Measurements from ENCODE around the gene DOCK2.

The DOCK2 gene

DNA sequence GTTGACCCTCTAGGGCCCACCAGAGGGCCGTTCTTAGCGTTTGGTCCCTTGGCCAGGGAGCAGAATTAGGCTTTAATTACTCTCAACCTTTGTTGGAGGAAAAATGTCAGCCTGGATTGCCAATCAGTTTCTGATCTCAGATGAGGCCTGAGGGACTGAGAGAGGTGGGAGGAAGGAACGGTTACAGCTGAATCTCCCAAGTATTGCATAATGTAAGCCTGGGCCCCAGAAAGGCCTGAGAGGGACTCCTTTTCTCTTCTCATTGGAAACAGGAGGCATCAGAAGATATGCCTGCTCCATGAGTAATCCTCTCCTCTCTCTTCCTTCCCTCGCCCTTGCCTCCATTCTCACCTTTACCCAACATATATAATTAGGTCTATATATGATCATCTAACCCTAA is 237.5 kb downstream of the DOCK2 start:
- DNase-seq, result no peak

DNA sequence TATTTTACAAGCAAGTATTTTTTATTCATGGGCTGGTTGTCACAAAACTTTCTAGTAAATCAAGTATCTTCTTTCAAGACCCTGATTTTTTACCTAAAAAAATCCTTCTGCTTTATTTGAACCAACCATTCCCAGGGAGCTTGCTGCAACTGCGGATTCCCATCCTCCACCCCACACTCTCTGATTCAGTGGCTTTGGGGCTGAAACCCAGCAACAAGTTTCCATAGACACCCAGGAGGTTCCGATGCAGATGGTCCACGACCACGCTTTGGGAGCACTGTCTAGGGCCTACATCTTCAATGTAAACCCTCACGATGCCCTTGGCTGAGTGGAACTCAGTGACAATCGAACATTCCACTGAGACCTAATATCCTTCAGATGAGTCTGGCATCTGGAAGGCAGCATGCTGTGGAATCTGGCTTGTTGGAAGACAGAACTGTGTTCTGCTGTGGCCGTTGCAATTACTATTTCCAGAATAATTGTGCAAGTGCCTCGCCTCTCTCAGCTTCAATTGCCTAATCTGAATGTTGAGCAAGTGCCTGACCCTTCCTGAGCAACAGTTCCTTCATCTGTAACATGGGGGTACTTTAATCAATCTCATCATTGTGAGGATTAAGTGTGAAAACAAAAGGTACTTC is 238.1 kb downstream of the DOCK2 start:
- no peak for DNase-seq

DNA sequence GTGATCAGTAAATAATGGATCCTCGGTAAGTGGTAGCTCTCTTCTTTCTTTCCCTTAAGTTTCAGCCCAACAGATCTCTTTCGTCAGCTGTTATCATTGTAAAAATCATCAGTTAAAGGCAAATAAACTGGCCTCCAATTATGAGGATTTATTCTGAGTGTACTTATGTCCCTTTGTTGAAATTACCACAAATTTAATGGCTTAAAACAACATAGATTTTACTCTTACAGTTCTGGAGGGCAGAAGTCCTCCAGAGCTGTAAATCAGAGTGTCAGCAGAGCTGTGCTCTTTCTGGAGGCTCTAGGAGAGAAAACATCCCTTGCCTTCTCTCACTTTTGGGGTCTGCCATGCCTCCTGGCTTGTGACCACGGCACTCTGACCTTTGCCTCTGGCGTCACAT is 238.7 kb downstream of the DOCK2 start:
- DNase-seq, result no peak

DNA sequence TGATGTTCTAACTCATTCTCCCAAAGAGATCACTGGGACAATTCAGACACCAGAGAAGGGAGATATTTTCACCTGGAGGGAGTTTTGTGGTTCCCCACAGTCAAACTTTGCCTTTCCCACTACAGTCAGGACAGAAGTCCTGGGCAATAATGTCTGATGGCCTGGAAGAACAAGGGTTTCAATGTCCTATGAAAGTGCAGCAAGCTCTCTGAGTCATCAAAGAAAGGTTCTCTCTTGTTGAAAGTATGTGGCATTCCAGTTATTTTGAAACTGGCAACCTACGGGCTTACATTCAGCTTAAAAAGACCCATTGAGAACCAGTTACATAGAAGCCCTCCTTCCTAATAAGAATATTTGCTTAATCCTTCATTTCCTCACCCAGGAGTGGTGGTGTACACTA is 239.3 kb downstream of the DOCK2 start:
- DNase-seq, result no peak

- no peak for DNase-seq
Observed at GRCh38 chr5:169880012-169880663, 243.1 kb downstream of the DOCK2 start.

DNA sequence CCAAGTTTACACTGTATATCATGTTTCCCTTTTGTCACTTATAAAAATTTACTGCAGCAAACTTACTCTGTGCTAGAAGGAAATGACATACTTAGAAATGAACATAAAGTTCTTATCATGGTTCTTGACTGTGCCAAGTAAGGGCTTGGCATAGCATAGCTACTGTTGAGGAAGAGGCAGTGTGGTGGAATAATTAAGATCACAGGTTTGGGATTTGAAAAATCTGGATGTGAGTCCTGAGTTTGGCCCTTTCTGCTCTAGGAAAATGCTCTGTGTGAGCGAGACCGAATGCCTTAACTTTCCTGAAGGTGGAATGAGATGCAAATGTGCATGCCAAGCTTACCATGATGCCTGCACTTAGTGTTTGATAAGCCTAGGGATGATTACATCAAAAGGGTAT is 243.7 kb downstream of the DOCK2 start:
- no peak for DNase-seq

DNA sequence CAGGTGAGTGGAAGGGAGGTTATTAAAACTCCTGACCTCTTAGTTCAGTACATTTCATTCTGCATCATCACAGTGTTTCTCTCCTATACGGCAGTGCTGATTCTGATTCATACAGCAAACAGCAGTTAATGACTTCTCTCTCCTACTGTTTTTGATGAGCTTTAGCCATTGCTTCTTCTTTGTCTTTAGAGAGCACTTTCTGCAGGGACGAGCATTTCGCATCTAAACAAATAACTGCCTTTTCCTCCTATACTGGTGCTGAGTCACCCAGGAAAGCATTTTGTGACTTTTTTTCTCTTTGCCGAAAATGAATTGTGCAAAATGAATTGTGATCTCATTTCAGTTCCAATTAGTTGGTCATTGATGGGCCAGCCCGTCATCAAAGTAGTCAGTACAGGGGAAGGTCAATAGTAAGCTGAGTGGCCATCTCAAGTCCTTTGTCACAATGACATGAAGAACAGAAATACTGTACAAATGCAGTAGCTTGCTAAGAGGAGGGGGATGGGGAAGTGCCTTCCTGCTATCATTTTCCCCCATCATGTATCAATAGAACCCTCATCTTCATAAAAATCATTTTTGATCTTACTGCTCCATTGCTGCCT is 244.7 kb downstream of the DOCK2 start:
- no peak for DNase-seq

GRCh38 chr5:169886033-169886432 is 249.0 kb downstream of the DOCK2 start:
- no peak for DNase-seq

DNA sequence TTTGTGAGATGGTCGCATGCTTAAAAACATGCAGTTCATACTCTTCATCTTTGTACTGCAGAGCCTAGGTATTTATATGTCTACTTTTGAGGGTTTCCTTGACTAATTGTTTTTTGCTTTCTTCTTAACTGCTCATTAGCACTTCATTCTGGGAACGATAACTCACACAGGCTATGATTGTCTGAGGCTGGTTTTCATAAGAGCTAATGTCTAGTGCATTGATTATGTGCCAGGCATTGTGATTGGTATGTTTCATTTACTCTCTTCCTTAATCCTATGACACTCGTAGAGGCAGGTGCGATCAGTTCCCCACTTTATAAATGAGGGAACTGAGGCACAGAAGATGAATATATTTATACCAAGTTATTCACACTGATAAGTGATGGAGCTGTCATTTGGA is 249.6 kb downstream of the DOCK2 start:
- DNase-seq, result no peak

DNA sequence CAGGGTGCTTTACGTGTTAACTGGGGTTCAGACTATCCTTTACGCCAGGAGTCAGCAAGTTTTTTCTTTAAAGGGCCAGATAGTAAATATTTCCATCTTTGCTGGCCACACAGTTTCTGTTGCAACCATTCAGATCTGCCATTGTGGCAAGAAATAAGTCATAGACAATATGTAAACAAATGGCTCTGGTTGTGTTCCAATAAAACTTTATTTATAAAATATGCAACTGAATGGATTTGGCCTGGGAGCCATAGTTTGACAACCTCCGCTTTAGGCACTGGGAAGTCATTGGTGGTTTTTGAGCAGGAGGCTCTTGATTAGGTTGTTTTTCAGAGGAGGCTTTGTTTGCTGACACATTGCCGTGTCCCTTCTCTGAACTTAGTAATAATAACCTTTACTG is 252.5 kb downstream of the DOCK2 start:
- no peak for DNase-seq

GRCh38 chr5:169893010-169893409 is 255.9 kb downstream of the DOCK2 start:
- DNase-seq, result no peak

GRCh38 chr5:169893571-169893970 is 256.5 kb downstream of the DOCK2 start:
- DNase-seq, result no peak

GRCh38 chr5:169895926-169896325 is 258.9 kb downstream of the DOCK2 start:
- DNase-seq, result no peak

GRCh38 chr5:169897481-169897880 is 260.4 kb downstream of the DOCK2 start:
- DNase-seq, result no peak

GRCh38 chr5:169901896-169902295 is 264.8 kb downstream of the DOCK2 start:
- no peak for DNase-seq

GRCh38 chr5:169904059-169904458 is 267.0 kb downstream of the DOCK2 start:
- DNase-seq, result no peak

DNA sequence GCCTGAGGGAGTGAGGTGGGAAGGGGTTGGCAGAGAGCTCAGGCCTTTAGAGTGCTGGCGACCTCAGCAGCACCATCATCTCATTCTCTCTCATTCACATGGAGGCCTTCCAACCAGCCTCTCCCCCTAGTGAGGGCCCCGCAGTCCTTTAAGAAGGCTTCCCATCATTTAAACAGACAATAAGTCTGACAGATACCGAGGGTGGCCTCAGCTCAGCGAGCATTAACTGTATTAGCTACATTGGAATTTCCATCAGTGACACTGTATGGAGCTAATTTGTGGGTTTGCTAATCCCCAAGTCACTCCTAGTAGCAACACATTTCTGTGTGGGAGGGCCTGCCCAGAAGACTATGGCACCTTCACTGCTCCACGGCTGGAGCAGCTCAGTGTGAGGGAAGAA is 267.4 kb downstream of the DOCK2 start:
- DNase-seq, result no peak

DNA sequence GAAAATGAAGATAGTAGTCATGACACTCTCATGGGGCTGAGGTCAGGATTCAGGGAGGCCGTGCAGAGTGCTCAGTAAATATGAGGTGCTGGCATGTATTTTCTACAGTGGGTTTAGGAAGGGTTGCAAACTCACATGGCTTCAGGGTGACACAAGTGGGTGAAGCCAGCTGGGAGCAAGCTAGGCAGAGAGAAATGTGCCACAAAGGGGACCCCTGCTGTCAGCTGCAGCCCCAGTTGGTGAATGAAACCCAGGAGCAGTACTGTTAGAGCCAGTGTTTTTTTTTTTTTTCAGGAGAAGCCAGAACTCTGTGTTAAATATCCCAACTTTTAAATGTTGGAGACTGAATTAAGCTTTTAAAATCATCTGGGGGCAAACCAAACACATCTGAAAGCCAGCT is 267.9 kb downstream of the DOCK2 start:
- DNase-seq, result no peak

GRCh38 chr5:169906745-169907649 is 269.9 kb downstream of the DOCK2 start:
- no peak for DNase-seq

DNA sequence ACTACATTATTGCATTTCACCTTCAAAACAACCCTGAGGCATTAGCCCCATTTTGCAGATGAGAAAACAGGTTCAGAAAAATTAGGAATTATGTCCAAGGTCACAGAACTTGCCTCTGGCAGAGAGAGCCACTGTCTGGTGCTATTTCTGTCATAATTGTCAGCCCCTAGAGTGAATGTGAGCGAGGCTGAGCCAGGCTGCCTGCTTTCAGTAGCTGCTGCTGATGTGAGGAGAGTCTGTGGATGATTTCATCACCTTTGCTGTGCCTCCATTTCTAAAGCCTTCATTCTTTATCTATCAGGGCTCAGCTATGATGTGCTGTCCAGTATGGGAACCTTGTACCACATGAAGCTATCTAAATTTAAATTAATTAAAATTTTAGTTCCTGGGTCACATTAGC is 271.8 kb downstream of the DOCK2 start:
- DNase-seq, result no peak

DNA sequence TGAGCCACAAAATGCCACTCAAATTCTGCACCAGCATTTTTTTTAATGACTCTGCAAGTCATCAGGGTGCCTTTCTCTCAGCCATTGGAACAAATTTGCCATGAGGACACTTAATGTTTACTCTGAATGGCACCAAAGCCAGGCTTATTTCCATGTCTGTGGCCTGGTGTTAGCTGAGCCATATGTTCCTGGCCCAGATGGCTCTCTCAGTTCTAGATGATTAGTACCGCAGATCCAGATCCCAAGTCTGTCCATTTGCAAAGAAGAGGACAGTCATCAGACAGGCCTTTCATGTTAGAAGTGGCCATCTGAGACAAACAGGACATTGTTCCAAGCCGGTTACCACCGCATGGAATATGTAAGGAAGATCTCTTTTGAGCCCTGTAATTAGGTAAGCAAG is 272.9 kb downstream of the DOCK2 start:
- DNase-seq, result no peak

GRCh38 chr5:169910393-169910792 is 273.3 kb downstream of the DOCK2 start:
- no peak for DNase-seq

GRCh38 chr5:169911448-169912212 is 274.6 kb downstream of the DOCK2 start:
- DNase-seq, result no peak
